ENCODE measurements around the gene KLF11. TPM values are rescaled to one million over a fixed set of nuclear protein-coding genes. Genes with fewer than 3 reads are reported as not detected.

The KLF11 gene
- total and polyA plus RNA-seq, 2 donors (not counting 1 experiment from before 2014, with no cell fraction given) = 5.9 to 6.8 TPM

GRCh38 chr2:10019602-10020400 lies 23.5 kb upstream of the KLF11 start:
- H3K4me1 ChIP-seq (ENCODE audit: control insufficient read depth, extremely low read depth, insufficient read depth, low read length) = no peaks in the 10 kb centered on the region
- H3K79me2 ChIP-seq (ENCODE audit: control insufficient read depth, insufficient read depth, low read length) = no peaks in the 10 kb centered on the region
- DNase-seq (ENCODE audit: low read depth in 2 of 2) = no peak
- H3K27ac ChIP-seq (ENCODE audit: insufficient read depth, low read length) = no peak overlapping the region
- H3K27me3 ChIP-seq (ENCODE audit: control insufficient read depth, insufficient read depth, low read length) = no peaks in the 10 kb centered on the region
- no peak overlapping the region for H3K4me2 ChIP-seq (ENCODE audit: extremely low read depth, insufficient read depth, low read length)
- no peak overlapping the region for H3K4me3 ChIP-seq (replicated peaks in 1 of 4; ENCODE audit: control extremely low read depth in 1 of 4, insufficient read depth in 1 of 4, low read depth in 3 of 4, low read length in 4 of 4)
- H2AFZ ChIP-seq (ENCODE audit: low read length) = no peak overlapping the region
- no peaks in the 10 kb centered on the region for H3K36me3 ChIP-seq (ENCODE audit: control insufficient read depth, insufficient read depth, low read length)
- no peak overlapping the region for H3K9ac ChIP-seq (ENCODE audit: insufficient read depth, low read length)
- no peak for TF ChIP-seq EZH2 (IDR thresholded peaks at IDR 0.05; ENCODE audit: low read length, missing control alignments)
- no peak for TF ChIP-seq CTCF (conservative IDR thresholded peaks at IDR 0.05 in 1 of 2, IDR thresholded peaks at IDR 0.05 in 1 of 2; ENCODE audit: low read depth in 1 of 2, low read length in 2 of 2)
- H4K20me1 ChIP-seq (ENCODE audit: control insufficient read depth, extremely low read depth, insufficient read depth, low read length) = no peaks in the 10 kb centered on the region
- H3K9me3 ChIP-seq (ENCODE audit: control insufficient read depth, insufficient read depth, low read depth, low read length) = no peaks in the 10 kb centered on the region

GRCh38 chr2:10022041-10022421 lies 21.3 kb upstream of the KLF11 start:
- Histone ChIP-seq H3K4me2 (ENCODE audit: extremely low read depth, insufficient read depth, low read length) (no peak overlapping the region), H3K27me3 (ENCODE audit: control insufficient read depth, insufficient read depth, low read length) (no peaks in the 10 kb centered on the region), H3K36me3 (ENCODE audit: control insufficient read depth, insufficient read depth, low read length) (no peaks in the 10 kb centered on the region), H3K27ac (ENCODE audit: insufficient read depth, low read length) (no peak overlapping the region), H2AFZ (ENCODE audit: low read length) (no peak overlapping the region), H4K20me1 (ENCODE audit: control insufficient read depth, extremely low read depth, insufficient read depth, low read length) (no peaks in the 10 kb centered on the region), H3K4me1 (ENCODE audit: control insufficient read depth, extremely low read depth, insufficient read depth, low read length) (no peaks in the 10 kb centered on the region), H3K4me3 (replicated peaks in 1 of 4; ENCODE audit: control extremely low read depth in 1 of 4, insufficient read depth in 1 of 4, low read depth in 3 of 4, low read length in 4 of 4) (no peak overlapping the region), H3K9me3 (ENCODE audit: control insufficient read depth, insufficient read depth, low read depth, low read length) (no peaks in the 10 kb centered on the region), H3K79me2 (ENCODE audit: control insufficient read depth, insufficient read depth, low read length) (no peaks in the 10 kb centered on the region), H3K9ac (ENCODE audit: insufficient read depth, low read length) (no peak overlapping the region)
- no peak for DNase-seq (ENCODE audit: low read depth in 2 of 2)
- TF ChIP-seq EZH2 (IDR thresholded peaks at IDR 0.05; ENCODE audit: low read length, missing control alignments) = no peak
- no peak for TF ChIP-seq CTCF (conservative IDR thresholded peaks at IDR 0.05 in 1 of 2, IDR thresholded peaks at IDR 0.05 in 1 of 2; ENCODE audit: low read depth in 1 of 2, low read length in 2 of 2)

GRCh38 chr2:10022445-10022844 lies 20.9 kb upstream of the KLF11 start:
- no peaks in the 10 kb centered on the region for H3K4me1 ChIP-seq (ENCODE audit: control insufficient read depth, extremely low read depth, insufficient read depth, low read length)
- no peak overlapping the region for H3K9ac ChIP-seq (ENCODE audit: insufficient read depth, low read length)
- no peak overlapping the region for H2AFZ ChIP-seq (ENCODE audit: low read length)
- H3K27ac ChIP-seq (ENCODE audit: insufficient read depth, low read length) = no peak overlapping the region
- no peaks in the 10 kb centered on the region for H4K20me1 ChIP-seq (ENCODE audit: control insufficient read depth, extremely low read depth, insufficient read depth, low read length)
- no peaks in the 10 kb centered on the region for H3K36me3 ChIP-seq (ENCODE audit: control insufficient read depth, insufficient read depth, low read length)
- DNase-seq (ENCODE audit: low read depth in 2 of 2) = no peak
- H3K9me3 ChIP-seq (ENCODE audit: control insufficient read depth, insufficient read depth, low read depth, low read length) = no peaks in the 10 kb centered on the region
- H3K4me2 ChIP-seq (ENCODE audit: extremely low read depth, insufficient read depth, low read length) = no peak overlapping the region
- TF ChIP-seq CTCF (conservative IDR thresholded peaks at IDR 0.05 in 1 of 2, IDR thresholded peaks at IDR 0.05 in 1 of 2; ENCODE audit: low read depth in 1 of 2, low read length in 2 of 2) (no peak), EZH2 (IDR thresholded peaks at IDR 0.05; ENCODE audit: low read length, missing control alignments) (no peak)
- no peak overlapping the region for H3K4me3 ChIP-seq (replicated peaks in 1 of 4; ENCODE audit: control extremely low read depth in 1 of 4, insufficient read depth in 1 of 4, low read depth in 3 of 4, low read length in 4 of 4)
- no peaks in the 10 kb centered on the region for H3K79me2 ChIP-seq (ENCODE audit: control insufficient read depth, insufficient read depth, low read length)
- H3K27me3 ChIP-seq (ENCODE audit: control insufficient read depth, insufficient read depth, low read length) = no peaks in the 10 kb centered on the region
